Measurements from ENCODE around the gene PTPRA.

Gene PTPRA

GRCh38 chr20:3032624-3033023 lies 159.3 kb downstream of the PTPRA start:
- no peak for DNase-seq (ENCODE audit: low read depth in 2 of 2)
- H3K4me3 ChIP-seq (replicated peaks in 1 of 2; ENCODE audit: low read depth in 2 of 2, low read length in 2 of 2): no peak overlapping the region
- TF ChIP-seq, protein P1, sequence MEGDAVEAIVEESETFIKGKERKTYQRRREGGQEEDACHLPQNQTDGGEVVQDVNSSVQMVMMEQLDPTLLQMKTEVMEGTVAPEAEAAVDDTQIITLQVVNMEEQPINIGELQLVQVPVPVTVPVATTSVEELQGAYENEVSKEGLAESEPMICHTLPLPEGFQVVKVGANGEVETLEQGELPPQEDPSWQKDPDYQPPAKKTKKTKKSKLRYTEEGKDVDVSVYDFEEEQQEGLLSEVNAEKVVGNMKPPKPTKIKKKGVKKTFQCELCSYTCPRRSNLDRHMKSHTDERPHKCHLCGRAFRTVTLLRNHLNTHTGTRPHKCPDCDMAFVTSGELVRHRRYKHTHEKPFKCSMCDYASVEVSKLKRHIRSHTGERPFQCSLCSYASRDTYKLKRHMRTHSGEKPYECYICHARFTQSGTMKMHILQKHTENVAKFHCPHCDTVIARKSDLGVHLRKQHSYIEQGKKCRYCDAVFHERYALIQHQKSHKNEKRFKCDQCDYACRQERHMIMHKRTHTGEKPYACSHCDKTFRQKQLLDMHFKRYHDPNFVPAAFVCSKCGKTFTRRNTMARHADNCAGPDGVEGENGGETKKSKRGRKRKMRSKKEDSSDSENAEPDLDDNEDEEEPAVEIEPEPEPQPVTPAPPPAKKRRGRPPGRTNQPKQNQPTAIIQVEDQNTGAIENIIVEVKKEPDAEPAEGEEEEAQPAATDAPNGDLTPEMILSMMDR (IDR thresholded peaks at IDR 0.05; ENCODE audit: low read depth, low read length): no peak

GRCh38 chr20:3037654-3038053 lies 164.4 kb downstream of the PTPRA start:
- DNase-seq (ENCODE audit: low read depth in 2 of 2): no peak
- no peak overlapping the region for H3K4me3 ChIP-seq (replicated peaks in 1 of 2; ENCODE audit: low read depth in 2 of 2, low read length in 2 of 2)
- TF ChIP-seq, protein P1 (IDR thresholded peaks at IDR 0.05; ENCODE audit: low read depth, low read length): no peak

DNA sequence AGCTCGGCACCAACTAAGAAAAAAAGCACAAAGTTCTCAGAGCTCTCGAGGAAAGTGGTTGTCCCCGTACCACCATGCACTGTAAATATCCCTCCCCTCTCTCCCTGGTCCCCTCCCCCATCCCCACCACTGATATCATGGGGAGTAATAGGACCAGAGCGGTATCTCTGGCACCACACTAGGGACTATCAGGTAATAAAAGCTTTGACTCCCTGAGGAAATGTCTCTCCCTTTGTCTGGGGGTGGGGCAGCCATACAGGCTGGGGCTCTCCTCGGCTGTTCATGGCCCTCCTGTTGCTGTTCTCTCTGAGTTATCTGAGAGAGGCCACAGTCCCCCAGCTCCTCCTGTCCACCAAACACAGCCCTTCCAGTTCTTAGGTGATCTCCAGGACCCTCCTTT lies 165.2 kb downstream of the PTPRA start:
- no peak for DNase-seq (ENCODE audit: low read depth in 2 of 2)
- TF ChIP-seq, protein P1 (IDR thresholded peaks at IDR 0.05; ENCODE audit: low read depth, low read length): no peak
- H3K4me3 ChIP-seq (replicated peaks in 1 of 2; ENCODE audit: low read depth in 2 of 2, low read length in 2 of 2): no peak overlapping the region

- no peak overlapping the region for H3K4me3 ChIP-seq (replicated peaks in 1 of 2; ENCODE audit: low read depth in 2 of 2, low read length in 2 of 2)
- TF ChIP-seq, protein P1 (IDR thresholded peaks at IDR 0.05; ENCODE audit: low read depth, low read length): no peak
- DNase-seq (ENCODE audit: low read depth in 2 of 2): no peak
Observed at GRCh38 chr20:3039426-3039825, 166.1 kb downstream of the PTPRA start.

DNA sequence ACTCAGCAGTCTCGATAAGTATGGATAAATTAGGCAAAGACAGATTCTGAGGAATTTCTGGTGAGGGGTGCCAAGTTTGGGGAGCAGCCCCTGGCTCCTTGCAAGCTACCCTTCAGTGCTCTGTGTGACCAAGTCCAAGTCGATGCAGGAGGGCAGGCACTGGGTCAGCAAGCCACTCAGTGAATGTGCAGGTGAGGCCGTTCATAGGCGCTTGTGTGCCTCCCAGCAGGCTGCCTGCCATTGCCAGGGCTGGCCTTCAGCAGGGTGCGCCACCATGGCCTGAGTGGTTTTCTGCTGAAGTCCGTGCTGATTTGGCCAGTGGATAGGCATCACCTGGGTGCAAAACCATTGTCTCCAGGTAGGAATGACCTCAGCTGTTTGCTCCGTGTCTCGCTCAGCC lies 166.8 kb downstream of the PTPRA start:
- TF ChIP-seq, protein P1 (IDR thresholded peaks at IDR 0.05; ENCODE audit: low read depth, low read length): no peak
- no peak for DNase-seq (ENCODE audit: low read depth in 2 of 2)
- no peak overlapping the region for H3K4me3 ChIP-seq (replicated peaks in 1 of 2; ENCODE audit: low read depth in 2 of 2, low read length in 2 of 2)

GRCh38 chr20:3041854-3042409 lies 168.7 kb downstream of the PTPRA start:
- TF ChIP-seq, protein P1 (IDR thresholded peaks at IDR 0.05; ENCODE audit: low read depth, low read length): no peak
- DNase-seq (ENCODE audit: low read depth in 2 of 2): peak in 1 of 2 donors; percentile 43
- H3K4me3 ChIP-seq (replicated peaks in 1 of 2; ENCODE audit: low read depth in 2 of 2, low read length in 2 of 2): no peak overlapping the region

GRCh38 chr20:3042625-3043024 lies 169.3 kb downstream of the PTPRA start:
- TF ChIP-seq, protein P1 (IDR thresholded peaks at IDR 0.05; ENCODE audit: low read depth, low read length): no peak
- DNase-seq (ENCODE audit: low read depth in 2 of 2): no peak
- H3K4me3 ChIP-seq (replicated peaks in 1 of 2; ENCODE audit: low read depth in 2 of 2, low read length in 2 of 2): no peak overlapping the region

Measured in cardiac fibroblast (primary cell).